Astrocyte (in vitro differentiated cells and primary cell): ENCODE measurements around the gene UVSSA.

Source experiments
- EZH2 ChIP-seq: IDR thresholded peaks from 2 replicates; pipeline ENCODE4 v1.6.1; 2012; ENCODE audit warnings: mild to moderate bottlenecking, low read length, inconsistent platforms; ENCODE audit not compliant: insufficient read depth
- TF ChIP-seq, protein P1 (sequence below): IDR thresholded peaks from 2 replicates; pipeline ENCODE4 v1.5.1; 2011; ENCODE audit warnings: low read depth, mild to moderate bottlenecking, inconsistent platforms, low read length, moderate library complexity; ENCODE audit not compliant: insufficient read depth

DNA sequence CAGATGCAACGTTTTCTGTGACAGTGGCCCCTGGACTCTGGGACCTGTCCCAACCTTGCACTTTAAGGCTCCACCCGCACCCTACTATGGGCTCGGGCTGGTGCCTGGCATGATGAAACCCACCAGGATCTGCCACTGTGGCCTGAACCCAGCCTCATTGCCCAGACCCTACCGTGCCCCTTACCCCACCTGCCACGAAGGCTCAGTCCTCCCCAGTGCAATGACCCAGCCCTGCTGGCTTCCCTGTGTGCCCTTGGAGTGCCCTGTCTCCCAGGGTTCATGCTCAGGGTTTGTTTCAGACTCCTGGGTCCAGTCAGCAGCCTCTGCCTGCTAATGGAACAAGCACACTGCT is 3.1 kb downstream of the UVSSA start:
- TF ChIP-seq, protein P1, sequence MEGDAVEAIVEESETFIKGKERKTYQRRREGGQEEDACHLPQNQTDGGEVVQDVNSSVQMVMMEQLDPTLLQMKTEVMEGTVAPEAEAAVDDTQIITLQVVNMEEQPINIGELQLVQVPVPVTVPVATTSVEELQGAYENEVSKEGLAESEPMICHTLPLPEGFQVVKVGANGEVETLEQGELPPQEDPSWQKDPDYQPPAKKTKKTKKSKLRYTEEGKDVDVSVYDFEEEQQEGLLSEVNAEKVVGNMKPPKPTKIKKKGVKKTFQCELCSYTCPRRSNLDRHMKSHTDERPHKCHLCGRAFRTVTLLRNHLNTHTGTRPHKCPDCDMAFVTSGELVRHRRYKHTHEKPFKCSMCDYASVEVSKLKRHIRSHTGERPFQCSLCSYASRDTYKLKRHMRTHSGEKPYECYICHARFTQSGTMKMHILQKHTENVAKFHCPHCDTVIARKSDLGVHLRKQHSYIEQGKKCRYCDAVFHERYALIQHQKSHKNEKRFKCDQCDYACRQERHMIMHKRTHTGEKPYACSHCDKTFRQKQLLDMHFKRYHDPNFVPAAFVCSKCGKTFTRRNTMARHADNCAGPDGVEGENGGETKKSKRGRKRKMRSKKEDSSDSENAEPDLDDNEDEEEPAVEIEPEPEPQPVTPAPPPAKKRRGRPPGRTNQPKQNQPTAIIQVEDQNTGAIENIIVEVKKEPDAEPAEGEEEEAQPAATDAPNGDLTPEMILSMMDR: no peak
- TF ChIP-seq EZH2: no peak
